HG03571 (cell line): ENCODE results near the gene POGLUT2.
"Not testable (repeated sequence)": the region's sequence is repeated elsewhere in the genome, so short reads cannot be mapped to it uniquely, and the experiment has no call there.

ENCODE experiments used
- ATAC-seq: cut with Tn5 transposase; IDR thresholded peaks from one replicate; pipeline ENCODE4 v1.9.1; 2021; ENCODE audit not compliant: unreplicated experiment

POGLUT2 gene

GRCh38 chr13:102807699-102808098 lies 8.9 kb upstream of the POGLUT2 start:
- no peak for ATAC-seq

GRCh38 chr13:102805680-102806079 lies 6.9 kb upstream of the POGLUT2 start:
- ATAC-seq, result no peak

- ATAC-seq, result peak; percentile 75
These were observed 1.6 kb upstream of the POGLUT2 start for GRCh38 chr13:102800145-102801041.

GRCh38 chr13:102799426-102800144 lies 809 bp upstream of the POGLUT2 start:
- ATAC-seq, result peak; percentile 3

GRCh38 chr13:102793611-102794355 lies 5.0 kb downstream of the POGLUT2 start:
- ATAC-seq, result no peak

GRCh38 chr13:102792396-102792795 lies 6.4 kb downstream of the POGLUT2 start:
- no peak for ATAC-seq

- no peak for ATAC-seq
These were observed 10.1 kb downstream of the POGLUT2 start for GRCh38 chr13:102788683-102789082.

GRCh38 chr13:102784483-102784882 lies 14.3 kb downstream of the POGLUT2 start:
- ATAC-seq, result no peak

- ATAC-seq, result no peak
These were observed 17.2 kb downstream of the POGLUT2 start for GRCh38 chr13:102781591-102781990.

GRCh38 chr13:102780656-102781055 lies 18.1 kb downstream of the POGLUT2 start:
- ATAC-seq, result not testable (repeated sequence)

- no peak for ATAC-seq
These were observed 19.2 kb downstream of the POGLUT2 start for GRCh38 chr13:102779436-102780159.

- ATAC-seq, result no peak
These were observed 21.0 kb downstream of the POGLUT2 start for GRCh38 chr13:102777736-102778135.

- ATAC-seq, result no peak
These were observed 22.5 kb downstream of the POGLUT2 start for GRCh38 chr13:102776271-102776670.

GRCh38 chr13:102774591-102775520 lies 23.9 kb downstream of the POGLUT2 start:
- no peak for ATAC-seq

- no peak for ATAC-seq
These were observed 24.6 kb downstream of the POGLUT2 start for GRCh38 chr13:102774214-102774568.

GRCh38 chr13:102773441-102774213 lies 25.1 kb downstream of the POGLUT2 start, which contains the start of gene TEX30:
Gene TEX30 (minus strand): TSS chr13:102773786. CDS start chr13:102770026, 3,760 bp downstream.
- peak; percentile 91 for ATAC-seq

GRCh38 chr13:102772042-102772425 lies 26.7 kb downstream of the POGLUT2 start:
- ATAC-seq, result no peak

GRCh38 chr13:102771298-102772041 lies 27.3 kb downstream of the POGLUT2 start:
- ATAC-seq, result no peak
